ENCODE results near the gene KIAA1217. TPM values are rescaled to one million over a fixed set of nuclear protein-coding genes. Genes with fewer than 3 reads are reported as not detected.
"Not testable (repeated sequence)": the region's sequence is repeated elsewhere in the genome, so short reads cannot be mapped to it uniquely, and the experiment has no call there.

KIAA1217 gene
- total RNA-seq, 1 donor from 2014 or later, result 5.9 TPM

GRCh38 chr10:24408365-24408764 lies 199.4 kb downstream of the KIAA1217 start:
- DNase-seq, result no peak

- DNase-seq, result no peak
Measured at GRCh38 chr10:24414597-24414996, 205.7 kb downstream of the KIAA1217 start.

GRCh38 chr10:24415455-24416125 lies 206.7 kb downstream of the KIAA1217 start:
- peak; percentile 51 for DNase-seq

- no peak for DNase-seq
Measured at GRCh38 chr10:24416248-24416647, 207.3 kb downstream of the KIAA1217 start.

- DNase-seq, result peak; percentile 42
Measured at GRCh38 chr10:24417053-24417452, 208.1 kb downstream of the KIAA1217 start.

- no peak for DNase-seq
Measured at GRCh38 chr10:24418532-24418931, 209.6 kb downstream of the KIAA1217 start.

- no peak for DNase-seq
Measured at GRCh38 chr10:24419066-24419465, 210.1 kb downstream of the KIAA1217 start.

- DNase-seq, result no peak
Measured at GRCh38 chr10:24425151-24425550, 216.2 kb downstream of the KIAA1217 start.

GRCh38 chr10:24427678-24428409 lies 218.9 kb downstream of the KIAA1217 start:
- DNase-seq, result no peak

GRCh38 chr10:24428410-24428782 lies 219.5 kb downstream of the KIAA1217 start:
- no peak for DNase-seq

GRCh38 chr10:24430591-24430990 lies 221.7 kb downstream of the KIAA1217 start:
- DNase-seq, result no peak

GRCh38 chr10:24432478-24433416 lies 223.8 kb downstream of the KIAA1217 start:
- DNase-seq, result no peak

GRCh38 chr10:24433705-24434104 lies 224.8 kb downstream of the KIAA1217 start:
- DNase-seq, result no peak

- no peak for DNase-seq
Measured at GRCh38 chr10:24434961-24435360, 226.0 kb downstream of the KIAA1217 start.

- DNase-seq, result no peak
Measured at GRCh38 chr10:24435374-24435773, 226.4 kb downstream of the KIAA1217 start.

- no peak for DNase-seq
Measured at GRCh38 chr10:24437302-24437701, 228.4 kb downstream of the KIAA1217 start.

GRCh38 chr10:24438800-24439199 lies 229.9 kb downstream of the KIAA1217 start:
- DNase-seq, result no peak

- no peak for DNase-seq
Measured at GRCh38 chr10:24439935-24440334, 231.0 kb downstream of the KIAA1217 start.

- DNase-seq, result no peak
Measured at GRCh38 chr10:24440817-24441797, 232.2 kb downstream of the KIAA1217 start.

- DNase-seq, result no peak
Measured at GRCh38 chr10:24442234-24442633, 233.3 kb downstream of the KIAA1217 start.

- not testable (repeated sequence) for DNase-seq
Measured at GRCh38 chr10:24442641-24443174, 233.8 kb downstream of the KIAA1217 start.
